Large intestine (tissue), 3 donors: ENCODE measurements around the gene MCTP2. TPM values are rescaled to one million over a fixed set of nuclear protein-coding genes. Genes with fewer than 3 reads are reported as not detected.

ENCODE experiments used
- DNase-seq, 2 donors: peaks; one replicate each; pipeline versions ENCODE4 v3.0.0 to v3.0.0-alpha.2; 2013
- H3K27ac ChIP-seq: one replicate; pipeline ENCODE4 v1.5.1; 2013; ENCODE audit warnings: low read length
- H3K27me3 ChIP-seq: 2 replicates; pipeline ENCODE4 v1.6.1; 2013; ENCODE audit warnings: low read length; ENCODE audit not compliant: control insufficient read depth, insufficient read depth
- H3K36me3 ChIP-seq: 2 replicates; pipeline ENCODE4 v1.6.1; 2013; ENCODE audit warnings: low read length; ENCODE audit not compliant: control insufficient read depth, insufficient read depth
- H3K4me1 ChIP-seq: one replicate; pipeline ENCODE4 v1.6.1; 2013; ENCODE audit warnings: low read length; ENCODE audit not compliant: control insufficient read depth, insufficient read depth
- H3K4me3 ChIP-seq: one replicate; pipeline ENCODE4 v1.5.1; 2013; ENCODE audit warnings: low read length
- H3K9me3 ChIP-seq: one replicate; pipeline ENCODE4 v1.6.1; 2013; ENCODE audit warnings: mild to moderate bottlenecking, low read depth, low read length, moderate library complexity; ENCODE audit not compliant: control insufficient read depth
- WGBS: methylation state at CpG from one replicate; pipeline ENCODE4 v1.1.5; 2013; ENCODE audit warnings: low lambda C conversion rate; ENCODE audit not compliant: insufficient coverage; 5-methylcytosine and 5-hydroxymethylcytosine counted together
- polyA plus RNA-seq: library from polyadenylated mRNA; unstranded; fragments of 120-200 nt; gene quantifications from one replicate; pipeline ENCODE4 v1.2.1, GENCODE V29; 2013

MCTP2 gene
- polyA plus RNA-seq, 1 donor: 18.7 TPM

DNA sequence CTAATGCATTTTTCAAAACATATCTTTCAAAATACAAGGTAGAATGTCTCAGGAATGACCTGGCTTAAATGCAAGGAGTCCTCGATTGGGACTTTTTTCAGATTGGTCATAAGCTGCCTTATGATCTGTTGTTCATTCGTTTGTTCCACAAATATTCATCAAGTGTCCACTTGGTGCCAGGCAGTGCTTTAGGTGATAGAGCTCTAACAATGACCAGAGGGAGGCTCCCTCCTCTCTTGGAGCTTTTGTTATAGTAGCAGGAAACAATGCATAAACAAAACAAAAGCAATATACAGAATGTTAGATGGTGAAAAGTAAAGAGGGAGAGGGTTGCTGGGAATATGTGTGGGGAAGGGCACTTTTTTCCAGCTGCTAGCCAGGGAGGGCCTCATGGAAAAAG lies 156.1 kb downstream of the MCTP2 start:
- Histone ChIP-seq H3K36me3 (peaks cover 4% of the 10 kb centered on the region), H3K27me3 (no peaks in the 10 kb centered on the region), H3K9me3 (no peaks in the 10 kb centered on the region), H3K4me3 (no peak overlapping the region), H3K27ac (no peak overlapping the region), H3K4me1 (no peaks in the 10 kb centered on the region)
- no CpG with 5 or more reads among the region's 2 CpGs for WGBS
- no peak for DNase-seq

DNA sequence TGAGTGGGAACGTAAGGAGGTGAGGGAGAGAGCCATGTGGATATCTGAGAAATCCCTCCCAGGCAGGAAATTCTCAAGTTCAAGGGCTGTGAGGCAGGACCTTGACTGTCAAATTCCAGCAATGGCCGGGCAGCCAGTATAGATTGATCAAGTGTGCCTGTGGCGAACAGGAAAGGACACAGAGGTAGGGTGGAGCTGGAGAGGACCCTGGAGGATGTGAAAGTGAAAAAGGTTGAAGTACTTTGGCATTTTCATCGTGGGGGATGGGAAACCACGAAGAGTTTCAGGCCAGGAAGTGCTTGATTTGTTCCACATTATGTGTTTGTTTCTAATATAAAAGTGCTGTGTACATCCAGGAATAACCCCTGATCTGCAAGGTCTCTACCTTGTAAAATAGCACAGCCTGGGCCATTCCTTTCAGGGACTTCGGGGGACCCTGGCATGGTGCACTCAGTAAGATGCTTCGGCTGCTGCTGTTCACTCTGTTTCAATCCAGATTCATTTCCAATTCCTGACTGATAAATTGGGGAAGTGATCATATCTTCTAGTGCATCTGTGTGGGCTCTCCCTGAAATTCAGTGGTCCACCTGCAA lies 156.6 kb downstream of the MCTP2 start:
- H3K27me3 ChIP-seq: no peaks in the 10 kb centered on the region
- 90% methylated on average over 2 of the region's 7 CpGs for whole genome bisulfite sequencing
- H3K4me3 ChIP-seq: no peak overlapping the region
- peaks cover 2% of the 10 kb centered on the region for H3K36me3 ChIP-seq
- H3K4me1 ChIP-seq: no peaks in the 10 kb centered on the region
- DNase-seq: peak in 1 of 2 donors; percentile 11
- no peaks in the 10 kb centered on the region for H3K9me3 ChIP-seq
- H3K27ac ChIP-seq: no peak overlapping the region

DNA sequence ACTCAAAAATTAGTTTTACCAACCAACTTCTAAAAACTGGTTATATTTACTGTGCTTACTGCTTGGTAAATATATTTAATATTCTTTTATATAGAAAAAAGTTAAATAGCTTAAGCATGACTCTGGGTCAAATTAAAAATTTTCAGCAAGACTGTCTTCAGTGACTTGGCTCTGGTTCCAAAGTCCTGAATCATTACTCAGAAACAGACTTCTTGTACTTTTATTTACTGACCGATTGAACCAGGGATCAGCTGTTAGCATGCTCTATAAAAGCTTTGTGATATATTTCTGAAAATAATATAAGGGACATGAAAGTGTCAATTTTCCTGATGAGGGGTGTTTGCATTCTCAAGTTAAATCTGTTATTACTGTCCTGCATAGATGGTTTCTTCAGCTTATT lies 164.3 kb downstream of the MCTP2 start:
- Histone ChIP-seq H3K27me3 (no peaks in the 10 kb centered on the region), H3K4me1 (no peaks in the 10 kb centered on the region), H3K27ac (no peak overlapping the region), H3K36me3 (no peaks in the 10 kb centered on the region), H3K4me3 (no peak overlapping the region), H3K9me3 (no peaks in the 10 kb centered on the region)
- no CpG with 5 or more reads among the region's 1 CpG for WGBS
- DNase-seq: no peak

DNA sequence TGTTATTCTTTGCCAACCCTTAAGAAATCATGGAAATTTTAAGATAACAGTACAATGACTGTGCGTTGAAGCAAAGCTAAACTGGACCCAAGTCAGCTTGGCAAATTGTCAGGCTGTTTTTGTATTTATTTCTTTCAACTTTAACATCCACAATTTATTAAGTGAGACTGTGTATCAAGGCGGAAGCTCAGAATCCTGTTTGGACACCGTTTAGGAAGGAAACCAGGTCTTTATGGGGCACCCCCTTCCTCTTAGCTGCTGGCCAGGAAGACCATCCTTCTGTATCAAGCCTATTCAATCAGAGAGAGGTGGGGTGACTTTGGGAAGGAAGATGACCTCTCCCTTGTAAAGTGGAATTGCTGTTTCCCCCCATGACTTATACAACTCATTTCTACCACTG lies 166.0 kb downstream of the MCTP2 start:
- Histone ChIP-seq H3K36me3 (peaks cover under 1% of the 10 kb centered on the region), H3K4me3 (no peak overlapping the region), H3K4me1 (no peaks in the 10 kb centered on the region), H3K27ac (no peak overlapping the region), H3K9me3 (no peaks in the 10 kb centered on the region), H3K27me3 (no peaks in the 10 kb centered on the region)
- no peak for DNase-seq
- 100% methylated on average over 2 of the region's 3 CpGs for WGBS

GRCh38 chr15:94398001-94398400 lies 166.6 kb downstream of the MCTP2 start:
- Histone ChIP-seq H3K36me3 (peaks cover 2% of the 10 kb centered on the region), H3K4me1 (no peaks in the 10 kb centered on the region), H3K27me3 (no peaks in the 10 kb centered on the region), H3K27ac (no peak overlapping the region), H3K9me3 (no peaks in the 10 kb centered on the region), H3K4me3 (no peak overlapping the region)
- DNase-seq: no peak

- no peaks in the 10 kb centered on the region for H3K4me1 ChIP-seq
- H3K4me3 ChIP-seq: no peak overlapping the region
- no peaks in the 10 kb centered on the region for H3K9me3 ChIP-seq
- DNase-seq: no peak
- 47% methylated on average over 2 of the region's 10 CpGs for WGBS
- H3K36me3 ChIP-seq: peaks cover 7% of the 10 kb centered on the region
- H3K27me3 ChIP-seq: no peaks in the 10 kb centered on the region
- no peak overlapping the region for H3K27ac ChIP-seq
These were observed 169.4 kb downstream of the MCTP2 start for GRCh38 chr15:94400526-94401298.

DNA sequence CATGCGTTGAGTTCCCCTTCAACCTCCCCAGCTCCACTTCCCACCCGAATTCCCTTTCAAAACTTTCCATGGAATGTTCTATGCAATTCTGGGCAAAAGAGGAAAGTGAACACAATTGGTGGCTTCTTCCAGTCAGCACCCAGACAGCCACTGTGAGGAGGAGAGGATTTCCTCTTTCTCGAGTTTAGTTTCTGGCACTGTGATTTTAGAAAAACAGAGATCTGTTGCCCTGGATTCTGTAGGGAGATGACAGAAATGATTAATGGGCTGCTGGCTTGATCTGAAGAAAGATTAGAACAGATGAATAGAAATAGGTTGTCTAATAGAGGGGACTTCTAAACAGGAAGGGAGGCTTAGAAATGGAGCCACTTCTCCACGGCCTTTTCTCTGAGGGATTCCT lies 172.0 kb downstream of the MCTP2 start:
- no CpG with 5 or more reads among the region's 4 CpGs for WGBS
- H3K4me3 ChIP-seq: no peak overlapping the region
- H3K27ac ChIP-seq: no peak overlapping the region
- H3K9me3 ChIP-seq: no peaks in the 10 kb centered on the region
- H3K27me3 ChIP-seq: no peaks in the 10 kb centered on the region
- H3K4me1 ChIP-seq: no peaks in the 10 kb centered on the region
- DNase-seq: no peak
- H3K36me3 ChIP-seq: peaks cover 7% of the 10 kb centered on the region

DNA sequence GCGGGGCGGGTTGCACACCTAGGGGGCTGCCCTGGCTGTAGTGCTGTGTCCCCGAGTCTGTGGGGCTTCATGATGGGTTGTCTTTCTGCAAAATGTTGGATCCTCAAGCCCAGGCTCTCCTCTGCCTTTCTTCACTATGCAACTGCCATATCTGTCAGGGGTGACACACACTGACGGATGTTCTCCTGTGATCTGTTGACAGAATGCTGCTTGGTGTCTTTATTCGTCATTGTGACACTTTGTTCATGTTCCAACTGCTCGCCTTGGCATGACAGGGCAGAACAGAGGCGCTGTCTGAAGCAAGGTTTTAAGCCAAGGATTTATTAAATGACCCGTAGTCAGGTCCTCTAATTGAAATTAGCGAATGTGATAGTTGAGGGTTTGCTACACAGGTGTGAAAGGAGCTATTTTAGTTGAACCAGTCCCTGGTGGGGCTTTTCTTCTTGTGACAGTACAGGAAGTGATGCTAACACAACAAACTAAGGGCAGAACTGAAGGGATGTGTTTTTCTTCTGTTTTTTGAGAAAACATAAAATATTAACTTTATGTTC lies 173.4 kb downstream of the MCTP2 start:
- Histone ChIP-seq H3K27me3 (no peaks in the 10 kb centered on the region), H3K4me1 (no peaks in the 10 kb centered on the region), H3K4me3 (no peak overlapping the region), H3K36me3 (peaks cover 7% of the 10 kb centered on the region), H3K9me3 (no peaks in the 10 kb centered on the region), H3K27ac (no peak overlapping the region)
- DNase-seq: no peak
- no CpG with 5 or more reads among the region's 9 CpGs for WGBS

DNA sequence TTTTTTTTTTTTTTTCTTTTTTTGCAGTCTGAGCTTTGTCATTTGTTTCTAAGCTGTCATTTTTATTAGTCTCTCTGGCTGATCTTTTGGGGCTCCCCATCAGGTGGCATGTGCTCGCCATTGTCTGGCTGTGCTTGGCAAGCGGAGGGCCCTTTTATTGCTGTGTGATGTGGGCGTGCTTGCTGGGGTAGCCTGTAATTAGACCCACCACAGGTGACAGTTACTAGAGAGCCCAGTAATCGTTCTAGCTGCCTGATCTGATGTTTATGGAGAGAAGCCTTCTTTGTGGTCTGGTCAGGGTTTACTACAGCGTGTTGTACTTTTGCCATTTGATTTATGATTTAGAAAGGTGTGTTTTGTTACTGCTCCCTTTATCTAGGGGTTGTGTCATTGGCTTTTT lies 179.9 kb downstream of the MCTP2 start:
- H3K36me3 ChIP-seq: no peaks in the 10 kb centered on the region
- WGBS: no CpG with 5 or more reads among the region's 5 CpGs
- H3K27ac ChIP-seq: no peak overlapping the region
- H3K4me1 ChIP-seq: no peaks in the 10 kb centered on the region
- H3K9me3 ChIP-seq: no peaks in the 10 kb centered on the region
- no peak for DNase-seq
- no peak overlapping the region for H3K4me3 ChIP-seq
- H3K27me3 ChIP-seq: no peaks in the 10 kb centered on the region

DNA sequence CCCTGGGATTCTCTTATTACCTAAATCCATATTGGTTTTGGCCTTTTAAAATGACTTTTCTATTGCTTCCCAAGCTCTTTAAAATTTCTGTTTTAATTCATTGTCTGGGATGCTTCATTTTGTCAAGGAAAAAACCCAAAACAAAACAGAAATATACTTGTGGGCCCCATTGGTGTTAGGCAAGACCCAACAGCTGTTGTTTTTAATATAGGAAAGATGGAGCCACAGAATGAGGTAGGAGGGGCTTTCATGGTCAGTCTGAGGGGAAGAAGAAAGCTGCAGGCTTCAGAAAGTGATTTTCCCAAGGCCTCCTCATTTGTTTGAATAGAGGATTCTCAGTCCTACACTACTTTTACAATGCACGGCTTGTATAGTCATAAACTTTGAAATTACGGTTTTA lies 180.5 kb downstream of the MCTP2 start:
- no peaks in the 10 kb centered on the region for H3K9me3 ChIP-seq
- no peak overlapping the region for H3K4me3 ChIP-seq
- no peak overlapping the region for H3K27ac ChIP-seq
- H3K36me3 ChIP-seq: no peaks in the 10 kb centered on the region
- no peaks in the 10 kb centered on the region for H3K27me3 ChIP-seq
- H3K4me1 ChIP-seq: no peaks in the 10 kb centered on the region
- 63% methylated on average over 2 of the region's 2 CpGs for WGBS
- DNase-seq: no peak
